ENCODE measurements around the gene PITPNM1.

DNA sequence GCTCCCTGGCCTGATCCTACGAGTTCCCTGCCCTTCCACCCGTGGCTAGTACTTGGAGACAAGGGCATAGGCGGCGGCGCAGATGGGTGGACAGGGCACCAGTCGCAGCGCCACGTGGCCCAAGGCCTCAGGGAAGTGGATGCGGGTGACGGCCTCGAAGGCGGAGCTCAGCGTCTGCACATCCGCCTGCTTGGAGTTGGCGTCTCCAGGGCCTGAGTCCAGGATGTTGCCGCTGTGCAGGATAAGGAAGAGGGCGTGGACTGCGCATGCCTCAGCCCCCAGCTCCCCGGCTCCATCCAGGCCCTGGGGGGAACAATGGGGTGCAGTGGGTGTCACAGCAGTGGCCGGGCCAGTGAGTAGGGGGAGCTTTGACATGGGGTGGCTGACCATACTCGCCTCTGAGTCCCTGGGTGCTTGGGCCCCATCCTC lies 6.6 kb downstream of the PITPNM1 start:
- TF ChIP-seq, protein P1, sequence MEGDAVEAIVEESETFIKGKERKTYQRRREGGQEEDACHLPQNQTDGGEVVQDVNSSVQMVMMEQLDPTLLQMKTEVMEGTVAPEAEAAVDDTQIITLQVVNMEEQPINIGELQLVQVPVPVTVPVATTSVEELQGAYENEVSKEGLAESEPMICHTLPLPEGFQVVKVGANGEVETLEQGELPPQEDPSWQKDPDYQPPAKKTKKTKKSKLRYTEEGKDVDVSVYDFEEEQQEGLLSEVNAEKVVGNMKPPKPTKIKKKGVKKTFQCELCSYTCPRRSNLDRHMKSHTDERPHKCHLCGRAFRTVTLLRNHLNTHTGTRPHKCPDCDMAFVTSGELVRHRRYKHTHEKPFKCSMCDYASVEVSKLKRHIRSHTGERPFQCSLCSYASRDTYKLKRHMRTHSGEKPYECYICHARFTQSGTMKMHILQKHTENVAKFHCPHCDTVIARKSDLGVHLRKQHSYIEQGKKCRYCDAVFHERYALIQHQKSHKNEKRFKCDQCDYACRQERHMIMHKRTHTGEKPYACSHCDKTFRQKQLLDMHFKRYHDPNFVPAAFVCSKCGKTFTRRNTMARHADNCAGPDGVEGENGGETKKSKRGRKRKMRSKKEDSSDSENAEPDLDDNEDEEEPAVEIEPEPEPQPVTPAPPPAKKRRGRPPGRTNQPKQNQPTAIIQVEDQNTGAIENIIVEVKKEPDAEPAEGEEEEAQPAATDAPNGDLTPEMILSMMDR (IDR thresholded peaks at IDR 0.05) = no peak
- no peak for TF ChIP-seq POLR2A (IDR thresholded peaks at IDR 0.05)
